Tibial nerve (tissue), 4 donors: Measurements from ENCODE around the gene UTY.

ENCODE experiments used
- CTCF ChIP-seq, 5 experiments: fragments of 200-600 bp in 3 of 5; fragments of 450-650 bp in 2 of 5; sonication (generic) in 3 of 5; IDR thresholded peaks; one replicate each; pipeline ENCODE4 v1.5.1; 2016 to 2019; ENCODE audit warnings: antibody characterized with exemption in 5 of 5, mild to moderate bottlenecking in 3 of 5, moderate library complexity in 2 of 5
- EP300 ChIP-seq, 2 donors: sonication (generic); formaldehyde crosslinking; IDR thresholded peaks; one replicate each; pipeline ENCODE4 v1.6.1; 2017; ENCODE audit warnings: antibody characterized with exemption in 2 of 2, mild to moderate bottlenecking in 1 of 2
- POLR2A ChIP-seq, 2 donors: fragments of 450-650 bp; IDR thresholded peaks; one replicate each; pipeline ENCODE4 v1.6.1; 2017; ENCODE audit warnings: antibody characterized with exemption in 2 of 2, mild to moderate bottlenecking in 2 of 2, moderate library complexity in 2 of 2

- TF ChIP-seq POLR2A (IDR thresholded peaks at IDR 0.05) (no peak), CTCF (IDR thresholded peaks at IDR 0.05) (no peak), EP300 (IDR thresholded peaks at IDR 0.05) (no peak)
These were observed 39.0 kb downstream of the UTY start for GRCh38 chrY:13440811-13441210.
